HepG2 (cell line): ENCODE results near the gene BCL2. TPM values are rescaled to one million over a fixed set of nuclear protein-coding genes. Genes with fewer than 3 reads are reported as not detected.

ENCODE experiments used
- ATAC-seq: fragments of 200-7000 bp; cut with Tn5 transposase; 3 replicates; pipeline ENCODE4 v1.9.1; 2020; ENCODE audit warnings: mild to moderate bottlenecking, moderate library complexity
- BruUV-seq: library from RNA; stranded (reverse); fragments of 400-500 nt; replicated peaks from 2 replicates; lab custom pipeline; 2021; lab: Mats Ljungman, UMichigan
- CTCF ChIA-PET: fragments of 300-600 bp; formaldehyde crosslinking; extraction: SDS; loops from one replicate; lab custom pipeline; 2021; ENCODE audit warnings: low total read pairs, inconsistent platforms, low intra/inter-chr PET ratio; lab: Yijun Ruan, JAX
- POLR2A ChIA-PET: fragments of 350-600 bp; sonication (Branson Sonifier 250); formaldehyde crosslinking; loops from one replicate; lab custom pipeline; 2020; ENCODE audit warnings: antibody characterized with exemption, inconsistent platforms; lab: Yijun Ruan, JAX
- DNase-seq: peaks from one replicate; pipeline ENCODE4 v3.0.0-alpha.2; 2015; ENCODE audit warnings: low spot score
- FAIRE-seq: peaks from 3 replicates; lab custom pipeline; 2011; peaks lifted over from hg19 to GRCh38; lab: Jason Lieb, UNC
- H2AFZ ChIP-seq: one replicate; pipeline ENCODE4 v1.6.1; 2011; ENCODE audit warnings: low read length, inconsistent platforms
- H3K27ac ChIP-seq: fragments of 300-600 bp; 3 replicates; pipeline ENCODE4 v1.8.0; 2011; ENCODE audit warnings: mixed run types, mild to moderate bottlenecking, mixed read lengths, low read length, inconsistent platforms; ENCODE audit not compliant: insufficient read depth; ENCODE audit errors: extremely low read length
- H3K27me3 ChIP-seq, 2 experiments: fragments of 200-600 bp in 1 of 2; 2 replicates in 1 of 2; 3 replicates in 1 of 2; pipeline versions ENCODE4 v1.6.0 to v1.8.0; 2011; ENCODE audit warnings: low read length in 2 of 2, mild to moderate bottlenecking in 2 of 2, moderate library complexity in 2 of 2, inconsistent platforms in 1 of 2; ENCODE audit not compliant: insufficient read depth in 2 of 2, control insufficient read depth in 1 of 2
- H3K36me3 ChIP-seq, 2 experiments: fragments of 200-600 bp in 1 of 2; replicated peaks in 1 of 2; 2 replicates in 1 of 2; 3 replicates in 1 of 2; pipeline versions ENCODE4 v1.5.1 to v1.8.0; 2011; ENCODE audit warnings: low read length in 2 of 2, inconsistent platforms in 1 of 2; ENCODE audit not compliant: insufficient read depth in 2 of 2, control insufficient read depth in 1 of 2
- H3K4me1 ChIP-seq: 2 replicates; pipeline ENCODE4 v1.5.1; 2012; ENCODE audit warnings: low read length, inconsistent platforms; ENCODE audit not compliant: insufficient read depth
- H3K4me2 ChIP-seq: 2 replicates; pipeline ENCODE4 v1.6.0; 2011; ENCODE audit warnings: low read depth, low read length, inconsistent platforms
- H3K4me3 ChIP-seq, 3 experiments: fragments of 200-600 bp in 1 of 3; sonication (generic), shearing (Covaris generic) in 1 of 3; replicated peaks in 1 of 3; 2 replicates each; pipeline ENCODE4 v1.5.1; 2011 to 2016; ENCODE audit warnings: low read length in 3 of 3, inconsistent platforms in 2 of 3, low read depth in 2 of 3, mild to moderate bottlenecking in 2 of 3, control low read depth in 1 of 3, mixed read lengths in 1 of 3; ENCODE audit not compliant: insufficient read depth in 1 of 3
- H3K79me2 ChIP-seq: one replicate; pipeline ENCODE4 v1.6.1; 2011; ENCODE audit warnings: low read length, inconsistent platforms; ENCODE audit not compliant: insufficient read depth
- H3K9ac ChIP-seq: 2 replicates; pipeline ENCODE4 v1.6.0; 2011; ENCODE audit warnings: mild to moderate bottlenecking, low read depth, low read length, inconsistent platforms; ENCODE audit not compliant: insufficient read depth
- H3K9me3 ChIP-seq: 2 replicates; pipeline ENCODE4 v1.5.1; 2012; ENCODE audit warnings: mild to moderate bottlenecking, low read length
- H4K20me1 ChIP-seq: 2 replicates; pipeline ENCODE4 v1.6.0; 2011; ENCODE audit warnings: inconsistent platforms, mild to moderate bottlenecking, low read length, moderate library complexity; ENCODE audit not compliant: insufficient read depth
- EP300 ChIP-seq, 3 experiments: sonication (generic) in 1 of 3; formaldehyde crosslinking in 1 of 3; IDR thresholded peaks; 2 replicates each; pipeline versions ENCODE4 v1.5.1 to v1.6.1; 2011 to 2020; ENCODE audit warnings: low read depth in 2 of 3, low read length in 2 of 3, borderline replicate concordance in 1 of 3, improper control_type of control experiment in 1 of 3, mild to moderate bottlenecking in 1 of 3, missing genetic modification reagents in 1 of 3, moderate library complexity in 1 of 3
- GABPA ChIP-seq, 2 experiments: IDR thresholded peaks; 2 replicates each; pipeline ENCODE4 v1.6.1; 2011 to 2016; ENCODE audit warnings: low read depth in 2 of 2, low read length in 1 of 2, missing biosample characterization in 1 of 2, missing genetic modification characterization in 1 of 2
- GFI1 ChIP-seq: sonication (generic); formaldehyde crosslinking; IDR thresholded peaks from 2 replicates; pipeline ENCODE4 v1.5.0; 2020; ENCODE audit warnings: missing genetic modification reagents, mild to moderate bottlenecking, borderline replicate concordance
- GLI4 ChIP-seq: sonication (generic); formaldehyde crosslinking; IDR thresholded peaks from 2 replicates; pipeline ENCODE4 v1.5.1; 2020; ENCODE audit warnings: missing genetic modification reagents, mild to moderate bottlenecking, moderate library complexity, borderline replicate concordance
- MTF2 ChIP-seq: sonication (generic); formaldehyde crosslinking; IDR thresholded peaks from 2 replicates; pipeline ENCODE4 v1.5.0; 2020; ENCODE audit warnings: missing genetic modification reagents, borderline replicate concordance
- POLR2A ChIP-seq, 2 experiments: IDR thresholded peaks; 2 replicates each; pipeline ENCODE4 v1.6.1; 2011; ENCODE audit warnings: low read depth in 2 of 2, low read length in 2 of 2, mild to moderate bottlenecking in 1 of 2, moderate library complexity in 1 of 2; ENCODE audit not compliant: insufficient read depth in 1 of 2
- PREB ChIP-seq: sonication (generic); formaldehyde crosslinking; IDR thresholded peaks from 2 replicates; pipeline ENCODE4 v1.4.0; 2020; ENCODE audit warnings: missing genetic modification reagents
- PRPF4 ChIP-seq: fragments of 200-400 bp; formaldehyde crosslinking; IDR thresholded peaks from 2 replicates; pipeline ENCODE4 v1.6.1; 2016; ENCODE audit warnings: low read length, low read depth; ENCODE audit not compliant: poor library complexity, severe bottlenecking
- SMC3 ChIP-seq: IDR thresholded peaks from 2 replicates; pipeline ENCODE4 v1.6.1; 2011; ENCODE audit warnings: low read length, improper control_type of control experiment
- TAF15 ChIP-seq: fragments of 200-400 bp; formaldehyde crosslinking; IDR thresholded peaks from one replicate; pipeline ENCODE4 v1.6.1; 2018; ENCODE audit warnings: mild to moderate bottlenecking, low read depth, low read length; ENCODE audit not compliant: poor library complexity, severe bottlenecking
- TMF1 ChIP-seq: sonication (generic); formaldehyde crosslinking; IDR thresholded peaks from 2 replicates; pipeline ENCODE4 v1.8.1; 2022; ENCODE audit warnings: low read depth, missing genetic modification reagents
- WGBS: methylation state at CpG from one replicate; pipeline ENCODE4 v1.1.6; 2017; ENCODE audit warnings: low lambda C conversion rate; 5-methylcytosine and 5-hydroxymethylcytosine counted together
- in situ Hi-C: cut with HindIII; loops from 2 replicates; pipeline ENCODE4 v1.10.0; 2017; ENCODE audit warnings: low pct_unique_long_range_greater_than_20kb; ENCODE audit not compliant: extremely low pct_ligation_motif_present
- intact Hi-C: fragments of 100-400 bp; cut with micrococcal nuclease; formaldehyde crosslinking; loops from one replicate; pipeline ENCODE4 v1.10.0; 2022; ENCODE audit not compliant: unreplicated experiment
- polyA plus RNA-seq, 8 experiments: library from polyadenylated mRNA; depleted of rRNA in 3 of 8; stranded (reverse) in 7 of 8; unstranded in 1 of 8; fragments of >200 nt; fragmentation: Illumina TruSeq in 4 of 8; extraction: Trizol in 4 of 8; gene quantifications; 2 replicates each; pipeline versions ENCODE4 v1.2.1 to v1.2.3, GENCODE V29; 2011 to 2016; ENCODE audit warnings: low read depth in 4 of 8, missing spikeins in 1 of 8, mixed read lengths in 1 of 8; ENCODE audit not compliant: insufficient read depth in 1 of 8
- total RNA-seq, 5 experiments: library from RNA; depleted of rRNA; stranded (reverse); fragments of >200 nt; fragmentation: Illumina TruSeq; extraction: Trizol; gene quantifications; 2 replicates each; pipeline ENCODE4 v1.2.3, GENCODE V29; 2016; ENCODE audit warnings: low read depth in 1 of 5
- TF ChIP-seq, protein P1 (sequence below): sonication (generic); formaldehyde crosslinking; IDR thresholded peaks from 2 replicates; pipeline ENCODE4 v1.5.0; 2020; ENCODE audit warnings: missing genetic modification reagents
- TF ChIP-seq, protein P2 (sequence below): sonication (generic); formaldehyde crosslinking; IDR thresholded peaks from 2 replicates; pipeline ENCODE4 v1.5.0; 2020; ENCODE audit warnings: missing genetic modification reagents
- TF ChIP-seq, protein P3 (sequence below): sonication (generic); formaldehyde crosslinking; IDR thresholded peaks from 2 replicates; pipeline ENCODE4 v1.9.0; 2022; ENCODE audit warnings: low read depth, missing genetic modification reagents
- TF ChIP-seq, protein P4 (sequence below): sonication (generic); formaldehyde crosslinking; conservative IDR thresholded peaks from 2 replicates; pipeline ENCODE4 v1.8.0; 2022; ENCODE audit warnings: low read depth, missing genetic modification reagents

BCL2 gene
- total and polyA plus RNA-seq, 2 of the 13 experiments (the other 11 are each of a cell fraction or from before 2014, with no cell fraction given) = 0.07 to 0.53 TPM

- ATAC-seq = no peak
- Histone ChIP-seq H3K4me3 (no peak overlapping the region), H3K27me3 (peaks cover 0 to 1% of the 10 kb centered on the region in 2 experiments; a peak in 1 of 5 replicates), H3K79me2 (no peaks in the 10 kb centered on the region), H3K4me2 (no peak overlapping the region), H3K4me1 (no peaks in the 10 kb centered on the region), H4K20me1 (no peaks in the 10 kb centered on the region), H3K36me3 (no peaks in the 10 kb centered on the region), H3K9ac (no peak overlapping the region), H2AFZ (no peak overlapping the region), H3K27ac (no peak overlapping the region), H3K9me3 (no peaks in the 10 kb centered on the region)
- intact Hi-C loops (no loop called here), in situ Hi-C loops (no loop called here)
- no peak for FAIRE-seq
- 34% methylated on average over 12 of the region's 12 CpGs for WGBS
- ChIA-PET POLR2A (no interaction called here), CTCF (no interaction called here)
- DNase-seq = no peak
- BruUV-seq = no TSS peak
- TF ChIP-seq GABPA (IDR thresholded peaks at IDR 0.05; ENCODE audit: low read depth, low read length) (no peak), GABPA (CRISPR knock-in tag; IDR thresholded peaks at IDR 0.05; ENCODE audit: low read depth) (no peak), GFI1 (CRISPR knock-in tag) (no peak), SMC3 (no peak), PRPF4 (no peak), PREB (CRISPR knock-in tag) (no peak), POLR2A (IDR thresholded peaks at IDR 0.05; ENCODE audit: insufficient read depth in 1 of 2, low read depth in 2 of 2, low read length in 2 of 2) (no peak), EP300 (IDR thresholded peaks at IDR 0.05; ENCODE audit: low read depth in 2 of 2, low read length in 2 of 2) (no peak), EP300 (CRISPR knock-in tag; IDR thresholded peaks at IDR 0.05; ENCODE audit: borderline replicate concordance) (no peak), GLI4 (CRISPR knock-in tag) (no peak), TAF15 (no peak), TMF1 (CRISPR knock-in tag) (no peak), MTF2 (CRISPR knock-in tag) (no peak)
- TF ChIP-seq, protein P1, sequence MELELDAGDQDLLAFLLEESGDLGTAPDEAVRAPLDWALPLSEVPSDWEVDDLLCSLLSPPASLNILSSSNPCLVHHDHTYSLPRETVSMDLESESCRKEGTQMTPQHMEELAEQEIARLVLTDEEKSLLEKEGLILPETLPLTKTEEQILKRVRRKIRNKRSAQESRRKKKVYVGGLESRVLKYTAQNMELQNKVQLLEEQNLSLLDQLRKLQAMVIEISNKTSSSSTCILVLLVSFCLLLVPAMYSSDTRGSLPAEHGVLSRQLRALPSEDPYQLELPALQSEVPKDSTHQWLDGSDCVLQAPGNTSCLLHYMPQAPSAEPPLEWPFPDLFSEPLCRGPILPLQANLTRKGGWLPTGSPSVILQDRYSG (CRISPR knock-in tag) = no peak
- TF ChIP-seq, protein P2, sequence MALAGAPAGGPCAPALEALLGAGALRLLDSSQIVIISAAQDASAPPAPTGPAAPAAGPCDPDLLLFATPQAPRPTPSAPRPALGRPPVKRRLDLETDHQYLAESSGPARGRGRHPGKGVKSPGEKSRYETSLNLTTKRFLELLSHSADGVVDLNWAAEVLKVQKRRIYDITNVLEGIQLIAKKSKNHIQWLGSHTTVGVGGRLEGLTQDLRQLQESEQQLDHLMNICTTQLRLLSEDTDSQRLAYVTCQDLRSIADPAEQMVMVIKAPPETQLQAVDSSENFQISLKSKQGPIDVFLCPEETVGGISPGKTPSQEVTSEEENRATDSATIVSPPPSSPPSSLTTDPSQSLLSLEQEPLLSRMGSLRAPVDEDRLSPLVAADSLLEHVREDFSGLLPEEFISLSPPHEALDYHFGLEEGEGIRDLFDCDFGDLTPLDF (CRISPR knock-in tag) = no peak
- TF ChIP-seq, protein P3, sequence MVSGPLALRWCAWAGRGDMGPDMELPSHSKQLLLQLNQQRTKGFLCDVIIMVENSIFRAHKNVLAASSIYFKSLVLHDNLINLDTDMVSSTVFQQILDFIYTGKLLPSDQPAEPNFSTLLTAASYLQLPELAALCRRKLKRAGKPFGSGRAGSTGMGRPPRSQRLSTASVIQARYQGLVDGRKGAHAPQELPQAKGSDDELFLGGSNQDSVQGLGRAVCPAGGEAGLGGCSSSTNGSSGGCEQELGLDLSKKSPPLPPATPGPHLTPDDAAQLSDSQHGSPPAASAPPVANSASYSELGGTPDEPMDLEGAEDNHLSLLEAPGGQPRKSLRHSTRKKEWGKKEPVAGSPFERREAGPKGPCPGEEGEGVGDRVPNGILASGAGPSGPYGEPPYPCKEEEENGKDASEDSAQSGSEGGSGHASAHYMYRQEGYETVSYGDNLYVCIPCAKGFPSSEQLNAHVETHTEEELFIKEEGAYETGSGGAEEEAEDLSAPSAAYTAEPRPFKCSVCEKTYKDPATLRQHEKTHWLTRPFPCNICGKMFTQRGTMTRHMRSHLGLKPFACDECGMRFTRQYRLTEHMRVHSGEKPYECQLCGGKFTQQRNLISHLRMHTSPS = no peak
- TF ChIP-seq, protein P4, sequence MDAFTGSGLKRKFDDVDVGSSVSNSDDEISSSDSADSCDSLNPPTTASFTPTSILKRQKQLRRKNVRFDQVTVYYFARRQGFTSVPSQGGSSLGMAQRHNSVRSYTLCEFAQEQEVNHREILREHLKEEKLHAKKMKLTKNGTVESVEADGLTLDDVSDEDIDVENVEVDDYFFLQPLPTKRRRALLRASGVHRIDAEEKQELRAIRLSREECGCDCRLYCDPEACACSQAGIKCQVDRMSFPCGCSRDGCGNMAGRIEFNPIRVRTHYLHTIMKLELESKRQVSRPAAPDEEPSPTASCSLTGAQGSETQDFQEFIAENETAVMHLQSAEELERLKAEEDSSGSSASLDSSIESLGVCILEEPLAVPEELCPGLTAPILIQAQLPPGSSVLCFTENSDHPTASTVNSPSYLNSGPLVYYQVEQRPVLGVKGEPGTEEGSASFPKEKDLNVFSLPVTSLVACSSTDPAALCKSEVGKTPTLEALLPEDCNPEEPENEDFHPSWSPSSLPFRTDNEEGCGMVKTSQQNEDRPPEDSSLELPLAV (CRISPR knock-in tag) = no peak
These were observed 193.2 kb downstream of the BCL2 start for GRCh38 chr18:63126134-63127069.
